ENCODE results near the gene GIMAP6. TPM values are rescaled to one million over a fixed set of nuclear protein-coding genes. Genes with fewer than 3 reads are reported as not detected.
"Not testable (repeated sequence)": the region's sequence is repeated elsewhere in the genome, so short reads cannot be mapped to it uniquely, and the experiment has no call there.

GIMAP6 gene
- total and polyA plus RNA-seq, 12 donors, result 9.9 to 50.6 (median 23.9) TPM

DNA sequence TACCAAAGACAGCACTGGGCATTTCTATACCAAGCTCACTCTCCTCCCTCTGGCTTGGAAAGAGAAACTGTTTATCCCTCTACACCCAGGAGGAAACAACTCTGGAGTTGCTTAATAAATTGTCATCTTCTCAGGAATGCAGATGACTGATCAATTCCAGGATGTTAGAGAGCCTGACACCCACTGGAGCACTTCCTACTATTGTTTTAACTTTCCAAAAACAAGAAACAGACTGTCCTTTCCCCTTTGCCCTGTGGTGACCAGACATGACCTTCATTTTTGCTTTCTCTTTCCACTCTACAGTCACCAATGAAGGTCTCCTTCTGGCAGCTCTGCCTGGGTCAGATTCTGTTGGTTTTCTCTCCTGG lies 45.4 kb downstream of the GIMAP6 start:
- H3K27me3 ChIP-seq, result no peaks in the 10 kb centered on the region

DNA sequence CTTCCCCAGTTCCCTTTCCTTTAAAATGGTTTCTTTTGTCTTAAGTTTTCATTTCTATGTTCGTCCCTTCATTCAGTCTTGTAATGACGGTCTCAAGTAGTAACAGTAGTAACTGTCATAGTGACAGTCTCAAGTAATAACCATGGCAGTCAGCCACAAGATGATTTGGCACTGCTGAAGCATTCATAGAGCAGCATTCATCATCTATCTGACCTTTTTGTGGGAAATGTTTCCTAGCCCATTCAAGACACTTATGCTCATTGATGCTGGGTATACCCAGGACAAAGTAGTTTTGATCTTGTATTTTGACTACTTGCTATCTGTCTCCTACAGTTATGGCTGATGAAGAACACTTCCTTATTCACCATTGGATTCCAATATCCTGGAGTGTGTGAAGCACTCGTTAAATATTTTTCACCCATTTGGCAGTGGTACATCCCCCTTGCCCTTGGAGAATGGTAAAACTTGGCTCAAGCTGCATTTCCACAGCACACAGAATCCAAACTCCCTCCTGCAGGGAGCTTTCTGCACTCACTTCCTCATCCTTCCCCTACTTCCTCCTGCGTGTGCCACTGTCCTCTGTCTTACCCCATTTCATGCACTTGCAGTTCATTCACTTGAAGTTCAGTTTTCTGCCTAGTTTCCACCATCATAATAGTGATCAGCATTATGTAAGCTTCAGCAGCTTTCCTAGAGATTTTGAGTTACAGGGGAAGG lies 46.0 kb downstream of the GIMAP6 start:
- Histone ChIP-seq H3K27ac (peak overlapping the region in 2 of 5 donors; percentile 50 to 80), H3K4me3 (no peak overlapping the region), H3K36me3 (replicated peaks in 1 of 2) (no peaks in the 10 kb centered on the region), H3K27me3 (no peaks in the 10 kb centered on the region), H3K9me3 (replicated peaks in 1 of 3) (no peaks in the 10 kb centered on the region), H3K4me1 (replicated peaks in 1 of 2) (peaks cover 0 to 12% of the 10 kb centered on the region in 2 donors)
- DNase-seq, result peak in 2 of 7 donors; percentile 18 to 36
- WGBS, 4 donors, result 40 to 56% (median 48%) methylated on average over 4 of the region's 4 CpGs
- intact Hi-C loops (cut with DNase I), result no loop called here
- no peak for TF ChIP-seq POLR2A (IDR thresholded peaks at IDR 0.05)
- TF ChIP-seq, protein P1, sequence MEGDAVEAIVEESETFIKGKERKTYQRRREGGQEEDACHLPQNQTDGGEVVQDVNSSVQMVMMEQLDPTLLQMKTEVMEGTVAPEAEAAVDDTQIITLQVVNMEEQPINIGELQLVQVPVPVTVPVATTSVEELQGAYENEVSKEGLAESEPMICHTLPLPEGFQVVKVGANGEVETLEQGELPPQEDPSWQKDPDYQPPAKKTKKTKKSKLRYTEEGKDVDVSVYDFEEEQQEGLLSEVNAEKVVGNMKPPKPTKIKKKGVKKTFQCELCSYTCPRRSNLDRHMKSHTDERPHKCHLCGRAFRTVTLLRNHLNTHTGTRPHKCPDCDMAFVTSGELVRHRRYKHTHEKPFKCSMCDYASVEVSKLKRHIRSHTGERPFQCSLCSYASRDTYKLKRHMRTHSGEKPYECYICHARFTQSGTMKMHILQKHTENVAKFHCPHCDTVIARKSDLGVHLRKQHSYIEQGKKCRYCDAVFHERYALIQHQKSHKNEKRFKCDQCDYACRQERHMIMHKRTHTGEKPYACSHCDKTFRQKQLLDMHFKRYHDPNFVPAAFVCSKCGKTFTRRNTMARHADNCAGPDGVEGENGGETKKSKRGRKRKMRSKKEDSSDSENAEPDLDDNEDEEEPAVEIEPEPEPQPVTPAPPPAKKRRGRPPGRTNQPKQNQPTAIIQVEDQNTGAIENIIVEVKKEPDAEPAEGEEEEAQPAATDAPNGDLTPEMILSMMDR (IDR thresholded peaks at IDR 0.05), result no peak

More for the DNA sequence above, 45.4 kb downstream of the GIMAP6 start:
- TF ChIP-seq POLR2A (IDR thresholded peaks at IDR 0.05), result no peak
- TF ChIP-seq, protein P1 (IDR thresholded peaks at IDR 0.05), result no peak
- Histone ChIP-seq H3K36me3 (replicated peaks in 1 of 2) (no peaks in the 10 kb centered on the region), H3K27ac (peak overlapping the region in 3 of 5 donors; percentile 30 to 80 (median 50)), H3K9me3 (replicated peaks in 1 of 3) (no peaks in the 10 kb centered on the region), H3K4me3 (no peak overlapping the region), H3K4me1 (replicated peaks in 1 of 2) (peaks cover 0 to 12% of the 10 kb centered on the region in 2 donors)
- peak in 5 of 7 donors; percentile 23 to 74 (median 45) for DNase-seq
- intact Hi-C loops (cut with DNase I), result no loop called here

DNA sequence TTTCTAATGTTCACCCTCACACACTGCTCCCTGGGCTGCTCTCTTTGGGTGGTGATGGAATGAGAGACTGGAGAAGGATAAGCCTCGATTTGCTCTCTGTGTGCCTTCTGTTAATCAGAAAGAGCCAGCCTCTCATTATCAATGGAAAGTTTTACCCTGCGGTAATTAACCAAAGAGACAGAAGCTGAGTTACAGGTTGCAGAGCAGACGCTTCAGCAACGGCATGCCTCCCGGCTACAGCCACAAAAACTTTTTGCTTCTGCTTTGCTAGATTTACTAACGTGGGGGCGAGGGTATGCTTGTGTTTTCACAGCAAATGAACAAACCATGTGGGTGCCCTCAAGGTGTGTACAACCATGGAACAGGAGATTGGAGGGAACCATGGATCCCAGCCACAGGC lies 47.0 kb downstream of the GIMAP6 start:
- intact Hi-C loops (cut with DNase I), result no loop called here
- DNase-seq, result no peak
- Histone ChIP-seq H3K36me3 (replicated peaks in 1 of 2) (no peaks in the 10 kb centered on the region), H3K4me3 (no peak overlapping the region), H3K9me3 (replicated peaks in 1 of 3) (no peaks in the 10 kb centered on the region), H3K27ac (peak overlapping the region in 1 of 5 donors; percentile 80), H3K4me1 (replicated peaks in 1 of 2) (peaks cover 0 to 12% of the 10 kb centered on the region in 2 donors), H3K27me3 (no peaks in the 10 kb centered on the region)
- WGBS, 4 donors, result 69 to 76% (median 73%) methylated on average over 3 to 7 of the region's 7 CpGs
- TF ChIP-seq, protein P1 (IDR thresholded peaks at IDR 0.05), result no peak
- no peak for TF ChIP-seq POLR2A (IDR thresholded peaks at IDR 0.05)

DNA sequence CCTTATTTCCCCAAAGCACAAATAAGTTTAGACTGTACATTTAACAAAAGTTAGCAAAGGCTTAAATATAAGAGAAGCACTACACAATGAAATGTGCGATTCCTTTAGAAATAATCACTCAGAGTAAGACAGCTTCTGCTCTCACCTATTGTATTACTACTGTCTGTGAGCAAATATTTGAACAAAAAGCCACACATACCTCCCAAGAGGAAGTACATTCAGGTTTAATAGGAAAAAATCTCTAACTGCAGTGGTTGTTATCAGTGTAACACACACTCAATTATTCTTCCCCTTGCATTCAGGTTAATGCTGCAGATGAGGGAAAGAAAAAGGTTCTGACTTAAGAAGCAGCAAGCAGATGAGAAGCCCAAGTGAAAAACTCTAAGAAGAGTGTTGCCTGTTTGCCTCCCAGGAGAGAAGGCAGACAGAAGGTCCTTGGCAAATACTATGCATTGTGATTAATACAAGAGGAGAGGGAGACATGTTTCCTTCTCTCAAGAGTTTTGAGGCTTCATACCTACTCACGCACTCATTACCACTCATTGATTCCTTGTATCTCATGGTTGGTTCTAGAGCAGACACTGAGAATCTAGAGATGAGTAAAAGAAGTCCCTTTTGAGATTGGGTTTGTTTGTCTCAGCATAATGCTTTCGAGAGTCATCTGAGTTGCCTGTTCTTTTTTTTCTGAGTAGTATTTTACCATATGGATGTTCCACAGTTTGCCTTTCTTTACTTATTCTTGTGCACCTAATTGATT lies 51.4 kb downstream of the GIMAP6 start:
- no peak for DNase-seq
- Histone ChIP-seq H3K4me3 (no peak overlapping the region), H3K36me3 (replicated peaks in 1 of 2) (no peaks in the 10 kb centered on the region), H3K9me3 (replicated peaks in 1 of 3) (no peaks in the 10 kb centered on the region), H3K27me3 (no peaks in the 10 kb centered on the region), H3K4me1 (replicated peaks in 1 of 2) (peaks cover 0 to 5% of the 10 kb centered on the region in 2 donors), H3K27ac (no peak overlapping the region)
- TF ChIP-seq, protein P1 (IDR thresholded peaks at IDR 0.05), result no peak
- no peak for TF ChIP-seq POLR2A (IDR thresholded peaks at IDR 0.05)
- intact Hi-C loops (cut with DNase I), result no loop called here
- WGBS, 4 donors, result 72 to 81% (median 75%) methylated on average over 3 of the region's 3 CpGs

DNA sequence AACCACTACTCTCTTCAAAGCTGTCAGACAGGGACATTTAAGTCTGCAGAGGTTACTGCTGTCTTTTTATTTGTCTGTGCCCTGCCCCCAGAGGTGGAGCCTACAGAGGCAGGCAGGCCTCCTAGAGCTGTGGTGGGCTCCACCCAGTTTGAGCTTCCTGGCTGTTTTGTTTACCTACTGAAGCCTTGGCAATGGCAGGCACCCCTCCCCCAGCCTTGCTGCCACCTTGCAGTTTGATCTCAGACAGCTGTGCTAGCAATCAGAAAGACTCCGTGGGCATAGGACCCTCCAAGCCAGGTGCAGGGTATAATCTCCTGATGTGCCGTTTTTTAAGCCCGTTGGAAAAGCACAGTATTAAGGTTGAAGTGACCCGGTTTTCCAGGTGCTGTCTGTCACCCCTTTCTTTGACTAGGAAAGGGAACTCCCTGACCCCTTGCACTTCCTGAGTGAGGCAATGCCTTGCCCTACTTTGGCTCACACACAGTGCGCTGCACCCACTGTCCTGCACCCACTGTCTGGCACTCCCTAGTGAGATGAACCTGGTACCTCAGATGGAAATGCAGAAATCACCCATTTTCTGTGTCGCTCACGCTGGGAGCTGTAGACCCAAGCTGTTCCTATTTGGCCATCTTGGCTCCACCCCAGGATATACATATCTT lies 52.1 kb downstream of the GIMAP6 start:
- H3K4me1 ChIP-seq (replicated peaks in 1 of 2); H3K9me3 ChIP-seq (replicated peaks in 1 of 3); H3K27ac ChIP-seq; DNase-seq; intact Hi-C loops (cut with DNase I); H3K4me3 ChIP-seq; H3K36me3 ChIP-seq (replicated peaks in 1 of 2); H3K27me3 ChIP-seq: not testable (repeated sequence)
- WGBS, 4 donors, result 57 to 72% (median 61%) methylated on average over 6 to 7 of the region's 7 CpGs
